GM12878 (cell line): ENCODE data around the gene ITGA2. TPM values are rescaled to one million over a fixed set of nuclear protein-coding genes. Genes with fewer than 3 reads are reported as not detected.

ENCODE experiments used
- ATAC-seq: fragments of 200-7000 bp; cut with Tn5 transposase; 3 replicates; pipeline ENCODE4 v1.9.1; 2020; ENCODE audit warnings: mild to moderate bottlenecking, moderate library complexity
- BruUV-seq: library from RNA; stranded (reverse); fragments of 400-500 nt; replicated peaks from 2 replicates; lab custom pipeline; 2021; lab: Mats Ljungman, UMichigan
- CTCF ChIA-PET: fragments of 300-600 bp; sonication (Branson Sonifier 250); formaldehyde crosslinking; extraction: SDS; loops from one replicate; lab custom pipeline; 2021; ENCODE audit warnings: inconsistent platforms; lab: Yijun Ruan, JAX
- POLR2A ChIA-PET: fragments of 350-600 bp; formaldehyde crosslinking; extraction: SDS; loops from one replicate; lab custom pipeline; 2021; ENCODE audit warnings: inconsistent platforms; lab: Charles Lee
- RAD21 ChIA-PET: fragments of 300-600 bp; sonication (Branson Sonifier 250); formaldehyde crosslinking; loops from one replicate; lab custom pipeline; 2023; ENCODE audit warnings: antibody characterized with exemption; ENCODE audit not compliant: unreplicated experiment; lab: Charles Lee
- SMC1A ChIA-PET: fragments of 300-600 bp; sonication (Branson Sonifier 250); formaldehyde crosslinking; loops from one replicate; lab custom pipeline; 2023; ENCODE audit not compliant: unreplicated experiment, uncharacterized antibody; lab: Charles Lee
- DNase-seq: peaks from one replicate; pipeline ENCODE4 v3.0.0-alpha.2; 2011; ENCODE audit warnings: low read depth, low spot score
- FAIRE-seq: peaks from 3 replicates; lab custom pipeline; 2011; peaks lifted over from hg19 to GRCh38; lab: Jason Lieb, UNC
- H2AFZ ChIP-seq: 2 replicates; pipeline ENCODE4 v1.6.0; 2011; ENCODE audit warnings: low read depth, low read length, control low read depth; ENCODE audit not compliant: control insufficient read depth
- H3K27ac ChIP-seq: 2 replicates; pipeline ENCODE4 v1.5.1; 2011; ENCODE audit warnings: control low read depth; ENCODE audit not compliant: control insufficient read depth, insufficient read depth
- H3K27me3 ChIP-seq, 2 experiments: replicated peaks in 1 of 2; 2 replicates each; pipeline versions ENCODE4 v1.6.0 to v1.6.1; 2011; ENCODE audit warnings: low read length in 1 of 2; ENCODE audit not compliant: control insufficient read depth in 2 of 2, insufficient read depth in 2 of 2
- H3K36me3 ChIP-seq, 2 experiments: 2 replicates each; pipeline ENCODE4 v1.5.1; 2011; ENCODE audit warnings: low read length in 1 of 2; ENCODE audit not compliant: control insufficient read depth in 2 of 2, insufficient read depth in 2 of 2
- H3K4me1 ChIP-seq: 2 replicates; pipeline ENCODE4 v1.6.1; 2011; ENCODE audit warnings: mild to moderate bottlenecking, low read length, moderate library complexity, mixed read lengths; ENCODE audit not compliant: control insufficient read depth, insufficient read depth
- H3K4me2 ChIP-seq: 2 replicates; pipeline ENCODE4 v1.6.0; 2011; ENCODE audit warnings: control low read depth; ENCODE audit not compliant: control insufficient read depth, insufficient read depth
- H3K4me3 ChIP-seq: fragments of 200-600 bp; sonication (generic); 2 replicates; pipeline ENCODE4 v1.5.1; 2016
- H3K79me2 ChIP-seq: 2 replicates; pipeline ENCODE4 v1.6.0; 2011; ENCODE audit warnings: low read length; ENCODE audit not compliant: control insufficient read depth, insufficient read depth
- H3K9ac ChIP-seq: 2 replicates; pipeline ENCODE4 v1.8.0; 2011; ENCODE audit warnings: low read length, control low read depth, mixed read lengths; ENCODE audit not compliant: control insufficient read depth, insufficient read depth
- H3K9me3 ChIP-seq: replicated peaks from 3 replicates; pipeline ENCODE4 v1.5.1; 2011; ENCODE audit warnings: mild to moderate bottlenecking, low read length; ENCODE audit not compliant: control insufficient read depth, insufficient read depth
- H4K20me1 ChIP-seq: 2 replicates; pipeline ENCODE4 v1.6.0; 2011; ENCODE audit not compliant: control insufficient read depth, insufficient read depth
- ATF7 ChIP-seq: fragments of 450-650 bp; IDR thresholded peaks from 2 replicates; pipeline ENCODE4 v1.6.1; 2016; ENCODE audit warnings: low read depth, mild to moderate bottlenecking
- MYC ChIP-seq: IDR thresholded peaks from 2 replicates; pipeline ENCODE4 v1.6.1; 2011; ENCODE audit warnings: mild to moderate bottlenecking, low read length, moderate library complexity, inconsistent platforms; ENCODE audit not compliant: insufficient read depth, insufficient replicate concordance, insufficient read length, severe bottlenecking
- NR2C1 ChIP-seq: fragments of 450-650 bp; IDR thresholded peaks from 2 replicates; pipeline ENCODE4 v1.6.1; 2017; ENCODE audit warnings: antibody characterized with exemption, mild to moderate bottlenecking, moderate library complexity
- RBBP5 ChIP-seq: fragments of 200-600 bp; sonication (generic); conservative IDR thresholded peaks from 2 replicates; pipeline ENCODE4 v1.6.1; 2016
- WGBS: methylation state at CpG from one replicate; pipeline ENCODE4 v1.1.6; 2016; ENCODE audit warnings: low lambda C conversion rate; ENCODE audit not compliant: insufficient replicate concordance, insufficient coverage; ENCODE audit errors: missing lambda C conversion rate; 5-methylcytosine and 5-hydroxymethylcytosine counted together
- in situ Hi-C: fragments of 300-500 bp; cut with MboI; formaldehyde crosslinking; loops from 9 replicates; pipeline ENCODE4 v1.14.3; 2018; ENCODE audit warnings: mixed read lengths
- intact Hi-C: fragments of 100-400 bp; cut with micrococcal nuclease; formaldehyde crosslinking; loops from one replicate; pipeline ENCODE4 v1.14.2; 2022; ENCODE audit not compliant: unreplicated experiment
- polyA plus RNA-seq, 11 experiments: library from polyadenylated mRNA; depleted of rRNA in 4 of 11; unstranded in 6 of 11; stranded (reverse) in 5 of 11; fragments of >200 nt; fragmentation: Nextera tagmentation in 4 of 11; fragmentation: Illumina TruSeq in 1 of 11; extraction: Ambion mirVana in 4 of 11; extraction: Trizol in 1 of 11; gene quantifications; 1 replicate in 1 of 11; 2 replicates in 10 of 11; pipeline versions ENCODE4 v1.2.1 to v1.2.3, GENCODE V29; 2011 to 2016; ENCODE audit warnings: inconsistent platforms in 2 of 11, missing spikeins in 2 of 11, low read depth in 1 of 11
- total RNA-seq, 4 experiments: library from RNA; depleted of rRNA in 3 of 4; stranded (reverse); fragments of >200 nt in 3 of 4; fragmentation: Illumina TruSeq in 1 of 4; extraction: Trizol in 1 of 4; gene quantifications; 2 replicates each; pipeline versions ENCODE4 v1.2.1 to v1.2.3, GENCODE V29; 2013 to 2021
- TF ChIP-seq, protein P1 (sequence below), 3 experiments: IDR thresholded peaks in 2 of 3; conservative IDR thresholded peaks in 1 of 3; 2 replicates each; pipeline ENCODE4 v1.5.1; 2011; ENCODE audit warnings: low read depth in 3 of 3, low read length in 3 of 3, mild to moderate bottlenecking in 3 of 3, control low read depth in 2 of 3, moderate library complexity in 2 of 3, inconsistent platforms in 1 of 3, mixed read lengths in 1 of 3; ENCODE audit not compliant: control insufficient read depth in 2 of 3, insufficient read depth in 1 of 3; ENCODE audit errors: extremely low read depth in 1 of 3
- TF ChIP-seq, protein P2 (sequence below): fragments of 450-650 bp; formaldehyde crosslinking; IDR thresholded peaks from 2 replicates; pipeline ENCODE4 v1.5.0; 2022; ENCODE audit warnings: mild to moderate bottlenecking, missing genetic modification characterization
- TF ChIP-seq, protein P3 (sequence below): fragments of 450-650 bp; IDR thresholded peaks from 2 replicates; pipeline ENCODE4 v1.6.1; 2017; ENCODE audit warnings: antibody characterized with exemption, mild to moderate bottlenecking, moderate library complexity

The ITGA2 gene
- total and polyA plus RNA-seq, 10 of the 15 experiments (the other 5 are each of a cell fraction or from before 2014, with no cell fraction given), result under 0.01 to 0.13 (median 0.03) TPM; not detected in 6

DNA sequence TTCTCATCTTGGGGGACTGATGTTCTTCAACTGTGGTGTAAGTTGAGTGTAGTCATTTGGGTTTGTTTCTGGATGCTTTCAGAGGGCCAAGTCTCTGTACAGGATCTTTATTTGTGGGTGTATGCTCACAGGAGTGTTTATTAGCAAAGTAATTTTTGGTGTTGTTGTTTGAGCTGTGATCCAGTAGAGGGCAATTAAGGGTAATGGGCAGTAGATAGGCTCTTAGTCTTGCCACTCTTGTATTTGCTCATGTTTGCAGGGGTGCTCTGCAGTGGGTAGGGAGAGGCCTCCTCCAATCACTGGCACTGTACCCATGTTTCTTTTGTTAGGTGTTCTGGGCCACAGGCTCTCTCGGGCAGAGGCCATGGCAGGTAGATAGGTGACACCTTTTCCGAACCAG is 45.9 kb upstream of the ITGA2 start:
- H3K79me2 ChIP-seq, result no peaks in the 10 kb centered on the region
- DNase-seq (no peak), ATAC-seq (peak; percentile 73), FAIRE-seq (no peak)
- H3K4me2 ChIP-seq, result no peak overlapping the region
- TF ChIP-seq, protein P1, sequence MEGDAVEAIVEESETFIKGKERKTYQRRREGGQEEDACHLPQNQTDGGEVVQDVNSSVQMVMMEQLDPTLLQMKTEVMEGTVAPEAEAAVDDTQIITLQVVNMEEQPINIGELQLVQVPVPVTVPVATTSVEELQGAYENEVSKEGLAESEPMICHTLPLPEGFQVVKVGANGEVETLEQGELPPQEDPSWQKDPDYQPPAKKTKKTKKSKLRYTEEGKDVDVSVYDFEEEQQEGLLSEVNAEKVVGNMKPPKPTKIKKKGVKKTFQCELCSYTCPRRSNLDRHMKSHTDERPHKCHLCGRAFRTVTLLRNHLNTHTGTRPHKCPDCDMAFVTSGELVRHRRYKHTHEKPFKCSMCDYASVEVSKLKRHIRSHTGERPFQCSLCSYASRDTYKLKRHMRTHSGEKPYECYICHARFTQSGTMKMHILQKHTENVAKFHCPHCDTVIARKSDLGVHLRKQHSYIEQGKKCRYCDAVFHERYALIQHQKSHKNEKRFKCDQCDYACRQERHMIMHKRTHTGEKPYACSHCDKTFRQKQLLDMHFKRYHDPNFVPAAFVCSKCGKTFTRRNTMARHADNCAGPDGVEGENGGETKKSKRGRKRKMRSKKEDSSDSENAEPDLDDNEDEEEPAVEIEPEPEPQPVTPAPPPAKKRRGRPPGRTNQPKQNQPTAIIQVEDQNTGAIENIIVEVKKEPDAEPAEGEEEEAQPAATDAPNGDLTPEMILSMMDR (IDR thresholded peaks at IDR 0.05 in 2 of 3, conservative IDR thresholded peaks at IDR 0.05 in 1 of 3; ENCODE audit: control insufficient read depth in 2 of 3, extremely low read depth in 1 of 3, insufficient read depth in 1 of 3, low read depth in 3 of 3, low read length in 3 of 3), result peak in 2 of 3 experiments; percentile 9 to 19; a peak in 2 of 6 replicates
- no peak for TF ChIP-seq RBBP5
- H3K4me3 ChIP-seq, result no peak overlapping the region
- no peak overlapping the region for H3K9ac ChIP-seq
- no peaks in the 10 kb centered on the region for H3K9me3 ChIP-seq
- no peak overlapping the region for H3K27ac ChIP-seq
- ChIA-PET RAD21 (no interaction called here), SMC1A (interaction anchor here (2.9 kb wide), 1 partner anchor 154 kb away, joined by 11 read pairs; no protein-coding TSS in a partner anchor), CTCF (interaction anchor here (0.7 to 2.2 kb wide), 4 partner anchors 8 to 154 kb away, joined by 3 to 11 read pairs (median 4); no protein-coding TSS in a partner anchor), POLR2A (no interaction called here)
- intact Hi-C loops (loop anchor here (10.0 kb wide), 1 partner anchor 1282 kb away; no protein-coding TSS in a partner anchor), in situ Hi-C loops (no loop called here)
- WGBS, result 69% methylated on average over 1 of the region's 2 CpGs
- H3K4me1 ChIP-seq, result no peaks in the 10 kb centered on the region
- H2AFZ ChIP-seq, result no peak overlapping the region
- H3K27me3 ChIP-seq, result no peaks in the 10 kb centered on the region
- H3K36me3 ChIP-seq, result no peaks in the 10 kb centered on the region
- BruUV-seq, result no TSS peak
- H4K20me1 ChIP-seq, result no peaks in the 10 kb centered on the region

DNA sequence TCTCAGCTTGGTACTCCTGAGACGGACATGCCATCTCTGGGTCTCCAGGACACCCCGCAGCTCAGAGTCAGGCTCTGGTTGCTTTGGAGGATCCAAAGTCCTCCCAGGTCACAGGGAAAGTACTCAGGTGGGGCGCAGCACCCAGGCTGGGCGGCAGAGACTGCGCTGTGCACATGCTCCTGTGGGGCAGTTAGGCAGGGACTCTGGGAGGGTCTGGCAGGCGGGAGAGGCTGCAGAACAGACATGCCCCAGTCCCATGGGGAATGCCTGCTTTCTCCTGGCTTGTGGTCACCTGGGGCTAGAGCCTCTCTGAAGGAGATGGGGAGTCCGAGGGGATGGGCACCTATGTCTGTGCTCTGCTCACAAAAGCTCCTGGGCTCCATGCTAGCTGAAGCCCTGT is 45.3 kb upstream of the ITGA2 start:
- BruUV-seq, result no TSS peak
- FAIRE-seq, result no peak
- in situ Hi-C loops (no loop called here), intact Hi-C loops (loop anchor here (10.0 kb wide), 1 partner anchor 1281 kb away; no protein-coding TSS in a partner anchor)
- no peak for DNase-seq
- H3K79me2 ChIP-seq, result no peaks in the 10 kb centered on the region
- no peak overlapping the region for H3K4me3 ChIP-seq
- no peaks in the 10 kb centered on the region for H3K36me3 ChIP-seq
- ChIA-PET CTCF (interaction anchor here (0.7 to 2.2 kb wide), 4 partner anchors 10 to 153 kb away, joined by 3 to 11 read pairs (median 4); no protein-coding TSS in a partner anchor), RAD21 (no interaction called here), SMC1A (interaction anchor here (2.9 kb wide), 1 partner anchor 154 kb away, joined by 11 read pairs; no protein-coding TSS in a partner anchor), POLR2A (no interaction called here)
- H3K27me3 ChIP-seq, result no peaks in the 10 kb centered on the region
- no peaks in the 10 kb centered on the region for H3K4me1 ChIP-seq
- H3K9me3 ChIP-seq, result no peaks in the 10 kb centered on the region
- no peak for ATAC-seq
- H2AFZ ChIP-seq, result no peak overlapping the region
- H3K9ac ChIP-seq, result no peak overlapping the region
- WGBS, result 50% methylated on average over 7 of the region's 7 CpGs
- H3K4me2 ChIP-seq, result no peak overlapping the region
- no peaks in the 10 kb centered on the region for H4K20me1 ChIP-seq
- H3K27ac ChIP-seq, result no peak overlapping the region
- TF ChIP-seq MYC, result no peak
- no peak for TF ChIP-seq NR2C1
- no peak for TF ChIP-seq ATF7
- TF ChIP-seq, protein P2, sequence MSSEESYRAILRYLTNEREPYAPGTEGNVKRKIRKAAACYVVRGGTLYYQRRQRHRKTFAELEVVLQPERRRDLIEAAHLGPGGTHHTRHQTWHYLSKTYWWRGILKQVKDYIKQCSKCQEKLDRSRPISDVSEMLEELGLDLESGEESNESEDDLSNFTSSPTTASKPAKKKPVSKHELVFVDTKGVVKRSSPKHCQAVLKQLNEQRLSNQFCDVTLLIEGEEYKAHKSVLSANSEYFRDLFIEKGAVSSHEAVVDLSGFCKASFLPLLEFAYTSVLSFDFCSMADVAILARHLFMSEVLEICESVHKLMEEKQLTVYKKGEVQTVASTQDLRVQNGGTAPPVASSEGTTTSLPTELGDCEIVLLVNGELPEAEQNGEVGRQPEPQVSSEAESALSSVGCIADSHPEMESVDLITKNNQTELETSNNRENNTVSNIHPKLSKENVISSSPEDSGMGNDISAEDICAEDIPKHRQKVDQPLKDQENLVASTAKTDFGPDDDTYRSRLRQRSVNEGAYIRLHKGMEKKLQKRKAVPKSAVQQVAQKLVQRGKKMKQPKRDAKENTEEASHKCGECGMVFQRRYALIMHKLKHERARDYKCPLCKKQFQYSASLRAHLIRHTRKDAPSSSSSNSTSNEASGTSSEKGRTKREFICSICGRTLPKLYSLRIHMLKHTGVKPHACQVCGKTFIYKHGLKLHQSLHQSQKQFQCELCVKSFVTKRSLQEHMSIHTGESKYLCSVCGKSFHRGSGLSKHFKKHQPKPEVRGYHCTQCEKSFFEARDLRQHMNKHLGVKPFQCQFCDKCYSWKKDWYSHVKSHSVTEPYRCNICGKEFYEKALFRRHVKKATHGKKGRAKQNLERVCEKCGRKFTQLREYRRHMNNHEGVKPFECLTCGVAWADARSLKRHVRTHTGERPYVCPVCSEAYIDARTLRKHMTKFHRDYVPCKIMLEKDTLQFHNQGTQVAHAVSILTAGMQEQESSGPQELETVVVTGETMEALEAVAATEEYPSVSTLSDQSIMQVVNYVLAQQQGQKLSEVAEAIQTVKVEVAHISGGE (CRISPR knock-in tag), result no peak
- TF ChIP-seq, protein P3, sequence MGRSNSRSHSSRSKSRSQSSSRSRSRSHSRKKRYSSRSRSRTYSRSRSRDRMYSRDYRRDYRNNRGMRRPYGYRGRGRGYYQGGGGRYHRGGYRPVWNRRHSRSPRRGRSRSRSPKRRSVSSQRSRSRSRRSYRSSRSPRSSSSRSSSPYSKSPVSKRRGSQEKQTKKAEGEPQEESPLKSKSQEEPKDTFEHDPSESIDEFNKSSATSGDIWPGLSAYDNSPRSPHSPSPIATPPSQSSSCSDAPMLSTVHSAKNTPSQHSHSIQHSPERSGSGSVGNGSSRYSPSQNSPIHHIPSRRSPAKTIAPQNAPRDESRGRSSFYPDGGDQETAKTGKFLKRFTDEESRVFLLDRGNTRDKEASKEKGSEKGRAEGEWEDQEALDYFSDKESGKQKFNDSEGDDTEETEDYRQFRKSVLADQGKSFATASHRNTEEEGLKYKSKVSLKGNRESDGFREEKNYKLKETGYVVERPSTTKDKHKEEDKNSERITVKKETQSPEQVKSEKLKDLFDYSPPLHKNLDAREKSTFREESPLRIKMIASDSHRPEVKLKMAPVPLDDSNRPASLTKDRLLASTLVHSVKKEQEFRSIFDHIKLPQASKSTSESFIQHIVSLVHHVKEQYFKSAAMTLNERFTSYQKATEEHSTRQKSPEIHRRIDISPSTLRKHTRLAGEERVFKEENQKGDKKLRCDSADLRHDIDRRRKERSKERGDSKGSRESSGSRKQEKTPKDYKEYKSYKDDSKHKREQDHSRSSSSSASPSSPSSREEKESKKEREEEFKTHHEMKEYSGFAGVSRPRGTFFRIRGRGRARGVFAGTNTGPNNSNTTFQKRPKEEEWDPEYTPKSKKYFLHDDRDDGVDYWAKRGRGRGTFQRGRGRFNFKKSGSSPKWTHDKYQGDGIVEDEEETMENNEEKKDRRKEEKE, result no peak
